HepG2 (cell line): ENCODE data around the gene CCDC142. TPM values are rescaled to one million over a fixed set of nuclear protein-coding genes. Genes with fewer than 3 reads are reported as not detected.

Source experiments
- ATAC-seq: fragments of 200-7000 bp; cut with Tn5 transposase; 3 replicates; pipeline ENCODE4 v1.9.1; 2020; ENCODE audit warnings: mild to moderate bottlenecking, moderate library complexity
- BruUV-seq: library from RNA; stranded (reverse); fragments of 400-500 nt; replicated peaks from 2 replicates; lab custom pipeline; 2021; lab: Mats Ljungman, UMichigan
- CTCF ChIA-PET: fragments of 300-600 bp; formaldehyde crosslinking; extraction: SDS; loops from one replicate; lab custom pipeline; 2021; ENCODE audit warnings: low total read pairs, inconsistent platforms, low intra/inter-chr PET ratio; lab: Yijun Ruan, JAX
- POLR2A ChIA-PET: fragments of 350-600 bp; sonication (Branson Sonifier 250); formaldehyde crosslinking; loops from one replicate; lab custom pipeline; 2020; ENCODE audit warnings: antibody characterized with exemption, inconsistent platforms; lab: Yijun Ruan, JAX
- DNase-seq: peaks from one replicate; pipeline ENCODE4 v3.0.0-alpha.2; 2015; ENCODE audit warnings: low spot score
- FAIRE-seq: peaks from 3 replicates; lab custom pipeline; 2011; peaks lifted over from hg19 to GRCh38; lab: Jason Lieb, UNC
- H2AFZ ChIP-seq: one replicate; pipeline ENCODE4 v1.6.1; 2011; ENCODE audit warnings: low read length, inconsistent platforms
- H3K27ac ChIP-seq: fragments of 300-600 bp; 3 replicates; pipeline ENCODE4 v1.8.0; 2011; ENCODE audit warnings: mixed run types, mild to moderate bottlenecking, mixed read lengths, low read length, inconsistent platforms; ENCODE audit not compliant: insufficient read depth; ENCODE audit errors: extremely low read length
- H3K27me3 ChIP-seq, 2 experiments: fragments of 200-600 bp in 1 of 2; 2 replicates in 1 of 2; 3 replicates in 1 of 2; pipeline versions ENCODE4 v1.6.0 to v1.8.0; 2011; ENCODE audit warnings: low read length in 2 of 2, mild to moderate bottlenecking in 2 of 2, moderate library complexity in 2 of 2, inconsistent platforms in 1 of 2; ENCODE audit not compliant: insufficient read depth in 2 of 2, control insufficient read depth in 1 of 2
- H3K36me3 ChIP-seq, 2 experiments: fragments of 200-600 bp in 1 of 2; replicated peaks in 1 of 2; 2 replicates in 1 of 2; 3 replicates in 1 of 2; pipeline versions ENCODE4 v1.5.1 to v1.8.0; 2011; ENCODE audit warnings: low read length in 2 of 2, inconsistent platforms in 1 of 2; ENCODE audit not compliant: insufficient read depth in 2 of 2, control insufficient read depth in 1 of 2
- H3K4me1 ChIP-seq: 2 replicates; pipeline ENCODE4 v1.5.1; 2012; ENCODE audit warnings: low read length, inconsistent platforms; ENCODE audit not compliant: insufficient read depth
- H3K4me2 ChIP-seq: 2 replicates; pipeline ENCODE4 v1.6.0; 2011; ENCODE audit warnings: low read depth, low read length, inconsistent platforms
- H3K4me3 ChIP-seq, 3 experiments: fragments of 200-600 bp in 1 of 3; sonication (generic), shearing (Covaris generic) in 1 of 3; replicated peaks in 1 of 3; 2 replicates each; pipeline ENCODE4 v1.5.1; 2011 to 2016; ENCODE audit warnings: low read length in 3 of 3, inconsistent platforms in 2 of 3, low read depth in 2 of 3, mild to moderate bottlenecking in 2 of 3, control low read depth in 1 of 3, mixed read lengths in 1 of 3; ENCODE audit not compliant: insufficient read depth in 1 of 3
- H3K79me2 ChIP-seq: one replicate; pipeline ENCODE4 v1.6.1; 2011; ENCODE audit warnings: low read length, inconsistent platforms; ENCODE audit not compliant: insufficient read depth
- H3K9ac ChIP-seq: 2 replicates; pipeline ENCODE4 v1.6.0; 2011; ENCODE audit warnings: mild to moderate bottlenecking, low read depth, low read length, inconsistent platforms; ENCODE audit not compliant: insufficient read depth
- H3K9me3 ChIP-seq: 2 replicates; pipeline ENCODE4 v1.5.1; 2012; ENCODE audit warnings: mild to moderate bottlenecking, low read length
- H4K20me1 ChIP-seq: 2 replicates; pipeline ENCODE4 v1.6.0; 2011; ENCODE audit warnings: inconsistent platforms, mild to moderate bottlenecking, low read length, moderate library complexity; ENCODE audit not compliant: insufficient read depth
- POGK ChIP-seq: sonication (generic); formaldehyde crosslinking; conservative IDR thresholded peaks from 2 replicates; pipeline ENCODE4 v1.8.0; 2022; ENCODE audit warnings: mild to moderate bottlenecking, moderate library complexity, missing genetic modification reagents
- THAP7 ChIP-seq: sonication (generic); formaldehyde crosslinking; IDR thresholded peaks from 2 replicates; pipeline ENCODE4 v1.8.1; 2023; ENCODE audit warnings: mild to moderate bottlenecking, missing genetic modification reagents
- ZBTB38 ChIP-seq: sonication (generic); formaldehyde crosslinking; IDR thresholded peaks from 2 replicates; pipeline ENCODE4 v1.5.1; 2020; ENCODE audit warnings: mild to moderate bottlenecking, missing genetic modification reagents
- ZNF142 ChIP-seq: sonication (generic); formaldehyde crosslinking; IDR thresholded peaks from 2 replicates; pipeline ENCODE4 v1.4.0; 2020; ENCODE audit warnings: missing genetic modification reagents
- ZNF503 ChIP-seq: sonication (generic); formaldehyde crosslinking; IDR thresholded peaks from 2 replicates; pipeline ENCODE4 v1.4.0; 2020; ENCODE audit warnings: missing genetic modification reagents
- WGBS: methylation state at CpG from one replicate; pipeline ENCODE4 v1.1.6; 2017; ENCODE audit warnings: low lambda C conversion rate; 5-methylcytosine and 5-hydroxymethylcytosine counted together
- in situ Hi-C: cut with HindIII; loops from 2 replicates; pipeline ENCODE4 v1.10.0; 2017; ENCODE audit warnings: low pct_unique_long_range_greater_than_20kb; ENCODE audit not compliant: extremely low pct_ligation_motif_present
- intact Hi-C: fragments of 100-400 bp; cut with micrococcal nuclease; formaldehyde crosslinking; loops from one replicate; pipeline ENCODE4 v1.10.0; 2022; ENCODE audit not compliant: unreplicated experiment
- polyA plus RNA-seq, 8 experiments: library from polyadenylated mRNA; depleted of rRNA in 3 of 8; stranded (reverse) in 7 of 8; unstranded in 1 of 8; fragments of >200 nt; fragmentation: Illumina TruSeq in 4 of 8; extraction: Trizol in 4 of 8; gene quantifications; 2 replicates each; pipeline versions ENCODE4 v1.2.1 to v1.2.3, GENCODE V29; 2011 to 2016; ENCODE audit warnings: low read depth in 4 of 8, missing spikeins in 1 of 8, mixed read lengths in 1 of 8; ENCODE audit not compliant: insufficient read depth in 1 of 8
- total RNA-seq, 5 experiments: library from RNA; depleted of rRNA; stranded (reverse); fragments of >200 nt; fragmentation: Illumina TruSeq; extraction: Trizol; gene quantifications; 2 replicates each; pipeline ENCODE4 v1.2.3, GENCODE V29; 2016; ENCODE audit warnings: low read depth in 1 of 5
- TF ChIP-seq, protein P1 (sequence below): sonication (generic); formaldehyde crosslinking; IDR thresholded peaks from 2 replicates; pipeline ENCODE4 v1.4.0; 2020; ENCODE audit warnings: missing genetic modification reagents, borderline replicate concordance

CCDC142 gene
- total and polyA plus RNA-seq, 2 of the 13 experiments (the other 11 are each of a cell fraction or from before 2014, with no cell fraction given) = 14.7 to 30.4 TPM

DNA sequence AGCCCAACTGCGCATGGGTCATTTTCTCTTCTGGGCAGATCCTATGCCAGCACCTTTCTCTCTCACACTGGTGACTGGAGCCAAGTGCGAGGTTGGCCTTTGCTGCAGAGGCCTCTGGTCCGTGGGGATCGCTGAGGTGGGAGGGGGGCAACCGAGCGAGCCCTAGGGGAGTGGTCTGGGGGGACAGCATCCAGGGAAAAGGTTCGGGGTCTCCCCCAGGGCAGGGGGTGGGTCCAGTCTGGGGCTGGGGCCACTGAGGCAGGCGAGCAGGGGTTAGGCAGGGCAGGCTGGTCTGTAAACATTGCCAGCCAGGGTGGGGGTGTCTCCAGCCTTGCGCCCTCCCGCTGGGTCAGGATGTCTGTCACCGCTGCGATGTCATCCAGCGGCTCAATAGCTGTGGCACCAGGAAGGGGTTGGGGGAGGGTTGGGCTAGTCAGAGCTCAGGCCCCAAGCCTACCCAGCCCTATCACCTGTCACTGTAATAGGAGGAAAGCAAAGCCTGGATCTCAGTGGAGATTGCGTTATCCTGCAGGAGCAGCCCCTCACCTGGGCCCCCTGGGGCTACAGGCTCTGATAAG lies 56.5 kb downstream of the CCDC142 start:
- H3K9me3 ChIP-seq = no peaks in the 10 kb centered on the region
- in situ Hi-C loops = no loop called here
- H3K4me2 ChIP-seq = no peak overlapping the region
- H4K20me1 ChIP-seq = peaks cover 18% of the 10 kb centered on the region; the same call in 1 of the 2 replicates
- no peak overlapping the region for H3K4me3 ChIP-seq
- no peak for ATAC-seq
- intact Hi-C loops = no loop called here
- no peak for DNase-seq
- H3K79me2 ChIP-seq = peaks cover 2% of the 10 kb centered on the region
- 97% methylated on average over 14 of the region's 14 CpGs for WGBS
- BruUV-seq = no TSS peak
- no peak for FAIRE-seq
- peaks cover 32 to 59% of the 10 kb centered on the region in 2 experiments for H3K36me3 ChIP-seq
- H3K4me1 ChIP-seq = peaks cover 89% of the 10 kb centered on the region
- no peak overlapping the region for H3K9ac ChIP-seq
- ChIA-PET CTCF (no interaction called here), POLR2A (interaction anchor here (0.6 to 9.5 kb wide), 11 partner anchors 9 to 75 kb away, joined by 3 to 272 read pairs (median 4); partner anchors contain the start of genes CCDC142, INO80B, RTKN and TTC31)
- H2AFZ ChIP-seq = no peak overlapping the region
- H3K27me3 ChIP-seq = no peaks in the 10 kb centered on the region; a peak in 1 of 5 replicates
- no peak overlapping the region for H3K27ac ChIP-seq
- TF ChIP-seq ZBTB38 (CRISPR knock-in tag) = 0 out of 2 replicates have a peak, but pooled peaks have one; percentile 54
- no peak for TF ChIP-seq ZNF142 (CRISPR knock-in tag)
- no peak for TF ChIP-seq POGK (CRISPR knock-in tag)
- TF ChIP-seq, protein P1, sequence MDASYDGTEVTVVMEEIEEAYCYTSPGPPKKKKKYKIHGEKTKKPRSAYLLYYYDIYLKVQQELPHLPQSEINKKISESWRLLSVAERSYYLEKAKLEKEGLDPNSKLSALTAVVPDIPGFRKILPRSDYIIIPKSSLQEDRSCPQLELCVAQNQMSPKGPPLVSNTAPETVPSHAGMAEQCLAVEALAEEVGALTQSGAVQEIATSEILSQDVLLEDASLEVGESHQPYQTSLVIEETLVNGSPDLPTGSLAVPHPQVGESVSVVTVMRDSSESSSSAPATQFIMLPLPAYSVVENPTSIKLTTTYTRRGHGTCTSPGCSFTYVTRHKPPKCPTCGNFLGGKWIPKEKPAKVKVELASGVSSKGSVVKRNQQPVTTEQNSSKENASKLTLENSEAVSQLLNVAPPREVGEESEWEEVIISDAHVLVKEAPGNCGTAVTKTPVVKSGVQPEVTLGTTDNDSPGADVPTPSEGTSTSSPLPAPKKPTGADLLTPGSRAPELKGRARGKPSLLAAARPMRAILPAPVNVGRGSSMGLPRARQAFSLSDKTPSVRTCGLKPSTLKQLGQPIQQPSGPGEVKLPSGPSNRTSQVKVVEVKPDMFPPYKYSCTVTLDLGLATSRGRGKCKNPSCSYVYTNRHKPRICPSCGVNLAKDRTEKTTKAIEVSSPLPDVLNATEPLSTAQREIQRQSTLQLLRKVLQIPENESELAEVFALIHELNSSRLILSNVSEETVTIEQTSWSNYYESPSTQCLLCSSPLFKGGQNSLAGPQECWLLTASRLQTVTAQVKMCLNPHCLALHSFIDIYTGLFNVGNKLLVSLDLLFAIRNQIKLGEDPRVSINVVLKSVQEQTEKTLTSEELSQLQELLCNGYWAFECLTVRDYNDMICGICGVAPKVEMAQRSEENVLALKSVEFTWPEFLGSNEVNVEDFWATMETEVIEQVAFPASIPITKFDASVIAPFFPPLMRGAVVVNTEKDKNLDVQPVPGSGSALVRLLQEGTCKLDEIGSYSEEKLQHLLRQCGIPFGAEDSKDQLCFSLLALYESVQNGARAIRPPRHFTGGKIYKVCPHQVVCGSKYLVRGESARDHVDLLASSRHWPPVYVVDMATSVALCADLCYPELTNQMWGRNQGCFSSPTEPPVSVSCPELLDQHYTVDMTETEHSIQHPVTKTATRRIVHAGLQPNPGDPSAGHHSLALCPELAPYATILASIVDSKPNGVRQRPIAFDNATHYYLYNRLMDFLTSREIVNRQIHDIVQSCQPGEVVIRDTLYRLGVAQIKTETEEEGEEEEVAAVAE (CRISPR knock-in tag) = no peak
- TF ChIP-seq THAP7 = no peak
- TF ChIP-seq ZNF503 (CRISPR knock-in tag) = no peak
